ENCODE measurements around the gene TAPBPL. TPM values are rescaled to one million over a fixed set of nuclear protein-coding genes. Genes with fewer than 3 reads are reported as not detected.
A peak's percentile ranks its signal among the peaks of the same experiment; 100 is the strongest.

Gene TAPBPL
- total and polyA plus RNA-seq, 2 of the 13 experiments (the other 11 are each of a cell fraction or from before 2014, with no cell fraction given): 10.0 to 14.5 TPM

DNA sequence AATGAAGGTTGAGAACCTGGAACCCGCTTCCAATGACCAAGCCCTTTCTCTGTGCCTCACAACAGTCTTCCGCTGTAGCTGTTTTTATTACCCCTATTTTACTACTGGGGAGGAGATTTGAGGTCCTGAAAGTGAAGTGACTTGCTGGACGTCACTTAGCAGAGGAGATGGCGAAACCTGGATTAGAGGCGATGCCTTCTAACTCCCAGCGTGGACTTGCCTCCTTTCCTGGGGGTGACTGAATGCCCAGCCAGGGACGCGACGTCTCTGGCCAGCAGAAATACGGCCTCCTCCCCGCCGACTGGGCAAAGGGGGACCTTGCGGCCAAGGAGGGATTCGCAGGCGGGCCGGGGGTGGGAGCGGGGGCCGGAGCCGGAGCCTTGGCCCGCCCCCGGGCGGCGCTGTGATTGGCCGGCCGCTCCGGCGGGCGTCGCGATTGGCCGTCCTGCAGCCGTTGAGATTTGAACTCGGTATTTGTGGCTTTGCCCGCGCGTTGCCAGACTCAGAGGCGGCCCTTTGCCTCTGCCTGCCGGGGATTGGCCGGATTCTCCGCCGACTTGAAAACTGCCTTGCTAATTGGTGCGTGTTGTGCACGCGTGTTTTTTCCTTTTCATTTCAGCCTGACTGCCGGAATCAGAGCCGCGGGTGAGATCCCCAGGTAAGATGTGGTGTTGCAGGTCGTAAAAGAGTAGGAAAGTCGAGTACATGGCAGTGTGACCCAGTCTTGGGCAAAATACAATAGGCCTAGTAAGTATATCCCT is 41.8 kb downstream of the TAPBPL start, which contains the start of gene NCAPD2 (continued):
- TF ChIP-seq NFAT5 (CRISPR knock-in tag; IDR thresholded peaks at IDR 0.05): no peak; the same call in 1 of the 2 replicates
- TF ChIP-seq NR2F6 (IDR thresholded peaks at IDR 0.05): no peak
- no peak for TF ChIP-seq NR2F6 (CRISPR knock-in tag; IDR thresholded peaks at IDR 0.05)
- no peak for TF ChIP-seq KLF6 (CRISPR knock-in tag; IDR thresholded peaks at IDR 0.05)
- TF ChIP-seq, protein P1, sequence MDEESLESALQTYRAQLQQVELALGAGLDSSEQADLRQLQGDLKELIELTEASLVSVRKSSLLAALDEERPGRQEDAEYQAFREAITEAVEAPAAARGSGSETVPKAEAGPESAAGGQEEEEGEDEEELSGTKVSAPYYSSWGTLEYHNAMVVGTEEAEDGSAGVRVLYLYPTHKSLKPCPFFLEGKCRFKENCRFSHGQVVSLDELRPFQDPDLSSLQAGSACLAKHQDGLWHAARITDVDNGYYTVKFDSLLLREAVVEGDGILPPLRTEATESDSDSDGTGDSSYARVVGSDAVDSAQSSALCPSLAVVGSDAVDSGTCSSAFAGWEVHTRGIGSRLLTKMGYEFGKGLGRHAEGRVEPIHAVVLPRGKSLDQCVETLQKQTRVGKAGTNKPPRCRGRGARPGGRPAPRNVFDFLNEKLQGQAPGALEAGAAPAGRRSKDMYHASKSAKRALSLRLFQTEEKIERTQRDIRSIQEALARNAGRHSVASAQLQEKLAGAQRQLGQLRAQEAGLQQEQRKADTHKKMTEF (CRISPR knock-in tag; IDR thresholded peaks at IDR 0.05): peak; percentile 39
- TF ChIP-seq FOXM1 (CRISPR knock-in tag; IDR thresholded peaks at IDR 0.05): peak; percentile 84; the same call in 1 of the 2 replicates
- no peak; the same call in 1 of the 2 replicates for TF ChIP-seq ZNF276 (CRISPR knock-in tag; IDR thresholded peaks at IDR 0.05; ENCODE audit: low read depth)
- TF ChIP-seq ZNF33B (CRISPR knock-in tag; IDR thresholded peaks at IDR 0.05): no peak
- TF ChIP-seq CBFB (CRISPR knock-in tag; IDR thresholded peaks at IDR 0.05): no peak; the same call in 1 of the 2 replicates
- TF ChIP-seq, protein P2, sequence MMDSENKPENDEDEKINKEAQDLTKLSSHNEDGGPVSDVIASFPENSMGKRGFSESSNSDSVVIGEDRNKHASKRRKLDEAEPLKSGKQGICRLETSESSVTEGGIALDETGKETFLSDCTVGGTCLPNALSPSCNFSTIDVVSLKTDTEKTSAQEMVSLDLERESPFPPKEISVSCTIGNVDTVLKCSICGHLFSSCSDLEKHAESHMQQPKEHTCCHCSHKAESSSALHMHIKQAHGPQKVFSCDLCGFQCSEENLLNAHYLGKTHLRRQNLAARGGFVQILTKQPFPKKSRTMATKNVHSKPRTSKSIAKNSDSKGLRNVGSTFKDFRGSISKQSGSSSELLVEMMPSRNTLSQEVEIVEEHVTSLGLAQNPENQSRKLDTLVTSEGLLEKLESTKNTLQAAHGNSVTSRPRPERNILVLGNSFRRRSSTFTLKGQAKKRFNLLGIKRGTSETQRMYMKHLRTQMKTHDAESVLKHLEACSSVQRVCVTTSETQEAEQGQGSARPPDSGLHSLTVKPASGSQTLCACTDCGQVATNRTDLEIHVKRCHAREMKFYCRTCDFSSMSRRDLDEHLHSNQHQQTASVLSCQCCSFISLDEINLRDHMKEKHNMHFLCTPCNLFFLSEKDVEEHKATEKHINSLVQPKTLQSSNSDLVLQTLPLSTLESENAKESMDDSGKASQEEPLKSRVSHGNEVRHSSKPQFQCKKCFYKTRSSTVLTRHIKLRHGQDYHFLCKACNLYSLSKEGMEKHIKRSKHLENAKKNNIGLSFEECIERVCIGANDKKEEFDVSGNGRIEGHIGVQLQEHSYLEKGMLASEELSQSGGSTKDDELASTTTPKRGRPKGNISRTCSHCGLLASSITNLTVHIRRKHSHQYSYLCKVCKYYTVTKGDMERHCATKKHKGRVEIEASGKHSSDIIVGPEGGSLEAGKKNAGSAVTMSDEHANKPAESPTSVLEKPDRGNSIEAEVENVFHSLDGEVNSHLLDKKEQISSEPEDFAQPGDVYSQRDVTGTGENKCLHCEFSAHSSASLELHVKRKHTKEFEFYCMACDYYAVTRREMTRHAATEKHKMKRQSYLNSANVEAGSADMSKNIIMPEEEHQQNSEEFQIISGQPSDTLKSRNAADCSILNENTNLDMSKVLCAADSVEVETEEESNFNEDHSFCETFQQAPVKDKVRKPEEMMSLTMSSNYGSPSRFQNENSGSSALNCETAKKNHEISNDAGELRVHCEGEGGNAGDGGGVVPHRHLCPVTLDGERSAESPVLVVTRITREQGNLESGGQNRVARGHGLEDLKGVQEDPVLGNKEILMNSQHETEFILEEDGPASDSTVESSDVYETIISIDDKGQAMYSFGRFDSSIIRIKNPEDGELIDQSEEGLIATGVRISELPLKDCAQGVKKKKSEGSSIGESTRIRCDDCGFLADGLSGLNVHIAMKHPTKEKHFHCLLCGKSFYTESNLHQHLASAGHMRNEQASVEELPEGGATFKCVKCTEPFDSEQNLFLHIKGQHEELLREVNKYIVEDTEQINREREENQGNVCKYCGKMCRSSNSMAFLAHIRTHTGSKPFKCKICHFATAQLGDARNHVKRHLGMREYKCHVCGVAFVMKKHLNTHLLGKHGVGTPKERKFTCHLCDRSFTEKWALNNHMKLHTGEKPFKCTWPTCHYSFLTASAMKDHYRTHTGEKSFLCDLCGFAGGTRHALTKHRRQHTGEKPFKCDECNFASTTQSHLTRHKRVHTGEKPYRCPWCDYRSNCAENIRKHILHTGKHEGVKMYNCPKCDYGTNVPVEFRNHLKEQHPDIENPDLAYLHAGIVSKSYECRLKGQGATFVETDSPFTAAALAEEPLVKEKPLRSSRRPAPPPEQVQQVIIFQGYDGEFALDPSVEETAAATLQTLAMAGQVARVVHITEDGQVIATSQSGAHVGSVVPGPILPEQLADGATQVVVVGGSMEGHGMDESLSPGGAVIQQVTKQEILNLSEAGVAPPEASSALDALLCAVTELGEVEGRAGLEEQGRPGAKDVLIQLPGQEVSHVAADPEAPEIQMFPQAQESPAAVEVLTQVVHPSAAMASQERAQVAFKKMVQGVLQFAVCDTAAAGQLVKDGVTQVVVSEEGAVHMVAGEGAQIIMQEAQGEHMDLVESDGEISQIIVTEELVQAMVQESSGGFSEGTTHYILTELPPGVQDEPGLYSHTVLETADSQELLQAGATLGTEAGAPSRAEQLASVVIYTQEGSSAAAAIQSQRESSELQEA (CRISPR knock-in tag; IDR thresholded peaks at IDR 0.05; ENCODE audit: not compliant biosample characterization): no peak

Measured in HepG2 (cell line).